ENCODE data around the gene RNF208.

Gene RNF208

DNA sequence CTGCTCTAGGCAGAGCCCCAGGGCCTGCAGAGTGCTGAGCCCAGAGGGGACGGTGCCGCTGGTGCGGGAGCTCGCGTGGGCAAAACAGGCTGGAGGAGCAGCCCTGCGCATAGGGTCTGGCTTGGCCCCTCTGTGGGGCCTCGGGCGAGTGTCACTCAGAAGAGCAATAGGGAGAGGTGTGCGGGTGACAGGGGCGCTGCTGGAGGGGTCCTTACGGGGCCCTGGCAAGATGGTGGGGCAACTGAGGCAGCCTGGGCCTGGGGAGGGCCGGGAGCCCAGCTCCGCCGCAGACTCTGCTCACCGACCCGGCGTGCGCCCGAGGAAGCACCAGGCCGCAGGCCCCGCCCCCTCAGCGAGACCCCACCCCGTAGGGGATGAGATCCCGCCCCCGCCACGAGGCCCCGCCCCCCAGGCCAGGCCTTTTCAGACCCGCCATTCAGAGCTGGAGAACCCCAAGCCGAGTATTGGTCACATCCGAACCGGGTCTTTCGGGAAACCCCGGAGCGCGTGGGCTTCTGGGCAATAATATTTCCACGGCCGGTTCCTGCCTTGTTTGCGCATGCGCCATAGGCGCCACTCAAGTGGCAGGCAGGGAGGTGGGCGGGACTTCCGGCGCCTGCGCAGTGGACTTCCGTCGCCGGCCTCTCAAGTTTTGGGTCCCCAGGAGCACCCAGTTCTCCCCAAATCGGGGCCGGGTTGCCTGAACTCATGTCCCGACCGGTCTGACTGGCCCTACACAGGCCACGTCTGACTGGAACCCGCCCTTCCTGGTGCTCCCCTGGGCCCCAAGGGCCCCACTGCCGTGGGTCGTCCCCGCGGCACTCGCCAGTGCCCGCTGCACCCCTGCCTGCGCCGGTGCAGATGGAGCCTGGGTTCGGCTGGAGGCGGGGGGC lies 1.3 kb upstream of the RNF208 start:
- no peaks in the 10 kb centered on the region for H3K9me3 ChIP-seq (ENCODE audit: control insufficient read depth, insufficient read depth, low read length)
- H3K4me1 ChIP-seq (ENCODE audit: control insufficient read depth, low read length): peaks cover 35% of the 10 kb centered on the region
- H3K27ac ChIP-seq (ENCODE audit: low read depth, low read length): peak overlapping the region; percentile 68
- no peak for TF ChIP-seq EZH2phosphoT487 (IDR thresholded peaks at IDR 0.05; ENCODE audit: borderline replicate concordance, low read length)
- TF ChIP-seq, protein P1, sequence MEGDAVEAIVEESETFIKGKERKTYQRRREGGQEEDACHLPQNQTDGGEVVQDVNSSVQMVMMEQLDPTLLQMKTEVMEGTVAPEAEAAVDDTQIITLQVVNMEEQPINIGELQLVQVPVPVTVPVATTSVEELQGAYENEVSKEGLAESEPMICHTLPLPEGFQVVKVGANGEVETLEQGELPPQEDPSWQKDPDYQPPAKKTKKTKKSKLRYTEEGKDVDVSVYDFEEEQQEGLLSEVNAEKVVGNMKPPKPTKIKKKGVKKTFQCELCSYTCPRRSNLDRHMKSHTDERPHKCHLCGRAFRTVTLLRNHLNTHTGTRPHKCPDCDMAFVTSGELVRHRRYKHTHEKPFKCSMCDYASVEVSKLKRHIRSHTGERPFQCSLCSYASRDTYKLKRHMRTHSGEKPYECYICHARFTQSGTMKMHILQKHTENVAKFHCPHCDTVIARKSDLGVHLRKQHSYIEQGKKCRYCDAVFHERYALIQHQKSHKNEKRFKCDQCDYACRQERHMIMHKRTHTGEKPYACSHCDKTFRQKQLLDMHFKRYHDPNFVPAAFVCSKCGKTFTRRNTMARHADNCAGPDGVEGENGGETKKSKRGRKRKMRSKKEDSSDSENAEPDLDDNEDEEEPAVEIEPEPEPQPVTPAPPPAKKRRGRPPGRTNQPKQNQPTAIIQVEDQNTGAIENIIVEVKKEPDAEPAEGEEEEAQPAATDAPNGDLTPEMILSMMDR (IDR thresholded peaks at IDR 0.05; ENCODE audit: low read depth, low read length, poor library complexity, severe bottlenecking): no peak
- H3K27me3 ChIP-seq (ENCODE audit: control insufficient read depth, low read length): no peaks in the 10 kb centered on the region
- H4K20me1 ChIP-seq (ENCODE audit: control insufficient read depth, insufficient read depth, low read depth, low read length): no peaks in the 10 kb centered on the region
- H3K4me2 ChIP-seq (ENCODE audit: low read length): peak overlapping the region; percentile 99
- peaks cover 6% of the 10 kb centered on the region for H3F3A ChIP-seq (ENCODE audit: control insufficient read depth, insufficient read depth)
- H3K9me2 ChIP-seq (replicated peaks; ENCODE audit: control insufficient read depth, low read length): no peaks in the 10 kb centered on the region
- no peaks in the 10 kb centered on the region; the same call in 1 of the 2 replicates for H3K36me3 ChIP-seq (ENCODE audit: control insufficient read depth, low read length)
- peak overlapping the region; percentile 99 for H3K4me3 ChIP-seq (ENCODE audit: low read length)
- H3K79me2 ChIP-seq (ENCODE audit: control insufficient read depth, low read length): peaks cover 5% of the 10 kb centered on the region

DNA sequence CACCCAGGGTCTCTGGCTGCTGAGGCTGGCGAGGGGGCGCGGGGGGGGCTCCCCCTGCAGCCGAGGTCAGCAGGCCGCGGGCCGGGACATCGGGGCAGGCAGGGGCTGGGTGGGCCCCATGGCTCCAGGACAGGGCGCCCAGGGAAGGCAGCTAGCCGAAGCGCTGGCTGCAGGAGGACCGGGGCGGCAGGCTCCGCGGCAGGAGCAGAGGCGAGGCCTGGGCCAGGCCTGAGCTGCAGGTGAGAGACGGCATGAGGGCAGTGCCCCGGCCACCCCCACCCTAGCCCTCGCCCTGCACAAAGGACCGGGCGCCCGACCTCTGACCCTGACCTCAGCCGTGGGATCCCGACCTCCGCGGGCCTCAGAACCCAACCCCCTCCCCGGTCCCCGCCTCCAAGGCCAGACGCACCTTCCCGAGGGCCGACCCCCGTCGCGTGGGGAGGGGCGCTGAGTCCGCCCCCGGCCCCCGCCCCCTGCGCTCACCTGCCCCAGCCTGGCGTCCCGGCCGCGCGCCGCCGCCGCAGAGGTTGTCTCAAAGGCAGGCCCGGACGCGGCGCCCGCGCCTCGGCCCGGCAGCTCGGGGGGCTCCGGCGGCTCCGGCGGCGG lies 431 bp downstream of the RNF208 start:
- no peaks in the 10 kb centered on the region for H4K20me1 ChIP-seq (ENCODE audit: control insufficient read depth, insufficient read depth, low read depth, low read length)
- H3K79me2 ChIP-seq (ENCODE audit: control insufficient read depth, low read length): peaks cover 5% of the 10 kb centered on the region
- TF ChIP-seq, protein P1 (IDR thresholded peaks at IDR 0.05; ENCODE audit: low read depth, low read length, poor library complexity, severe bottlenecking): no peak
- TF ChIP-seq EZH2phosphoT487 (IDR thresholded peaks at IDR 0.05; ENCODE audit: borderline replicate concordance, low read length): no peak
- H3K4me1 ChIP-seq (ENCODE audit: control insufficient read depth, low read length): peaks cover 27% of the 10 kb centered on the region
- no peak overlapping the region for H3K27ac ChIP-seq (ENCODE audit: low read depth, low read length)
- no peaks in the 10 kb centered on the region for H3K9me3 ChIP-seq (ENCODE audit: control insufficient read depth, insufficient read depth, low read length)
- H3K4me3 ChIP-seq (ENCODE audit: low read length): peak overlapping the region; percentile 65
- H3K27me3 ChIP-seq (ENCODE audit: control insufficient read depth, low read length): no peaks in the 10 kb centered on the region
- H3F3A ChIP-seq (ENCODE audit: control insufficient read depth, insufficient read depth): peaks cover 6% of the 10 kb centered on the region
- H3K9me2 ChIP-seq (replicated peaks; ENCODE audit: control insufficient read depth, low read length): no peaks in the 10 kb centered on the region
- peaks cover 6% of the 10 kb centered on the region for H3K36me3 ChIP-seq (ENCODE audit: control insufficient read depth, low read length)
- H3K4me2 ChIP-seq (ENCODE audit: low read length): peak overlapping the region; percentile 55

DNA sequence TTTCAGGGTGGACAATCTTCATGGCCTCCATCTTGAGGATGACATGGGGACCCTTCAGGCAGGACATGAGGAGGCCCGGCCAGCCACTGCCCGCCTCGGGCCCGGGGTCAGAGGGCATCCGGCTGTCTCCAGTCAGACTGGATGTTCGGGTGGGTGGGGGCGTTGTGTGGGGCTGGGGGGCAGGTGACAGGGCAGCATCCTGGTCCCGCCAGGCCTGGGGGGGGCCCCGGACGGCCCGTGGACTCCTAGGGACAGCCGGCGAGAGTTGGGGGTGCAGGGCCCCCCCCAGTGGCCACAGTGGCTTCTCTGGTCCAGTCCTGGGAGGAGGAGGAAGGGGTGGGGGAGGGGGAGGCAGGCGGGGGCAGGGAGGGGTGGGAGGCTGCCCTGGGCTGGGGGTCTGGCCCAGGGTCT lies 940 bp downstream of the RNF208 start:
- Histone ChIP-seq H3K27me3 (ENCODE audit: control insufficient read depth, low read length) (no peaks in the 10 kb centered on the region), H4K20me1 (ENCODE audit: control insufficient read depth, insufficient read depth, low read depth, low read length) (no peaks in the 10 kb centered on the region), H3K9me2 (replicated peaks; ENCODE audit: control insufficient read depth, low read length) (no peaks in the 10 kb centered on the region), H3K9me3 (ENCODE audit: control insufficient read depth, insufficient read depth, low read length) (no peaks in the 10 kb centered on the region), H3K4me2 (ENCODE audit: low read length) (no peak overlapping the region), H3K79me2 (ENCODE audit: control insufficient read depth, low read length) (peaks cover 5% of the 10 kb centered on the region), H3K36me3 (ENCODE audit: control insufficient read depth, low read length) (peaks cover 11% of the 10 kb centered on the region), H3F3A (ENCODE audit: control insufficient read depth, insufficient read depth) (peaks cover 6% of the 10 kb centered on the region), H3K4me1 (ENCODE audit: control insufficient read depth, low read length) (peaks cover 27% of the 10 kb centered on the region), H3K27ac (ENCODE audit: low read depth, low read length) (no peak overlapping the region), H3K4me3 (ENCODE audit: low read length) (no peak overlapping the region)
- TF ChIP-seq, protein P1 (IDR thresholded peaks at IDR 0.05; ENCODE audit: low read depth, low read length, poor library complexity, severe bottlenecking): no peak
- TF ChIP-seq EZH2phosphoT487 (IDR thresholded peaks at IDR 0.05; ENCODE audit: borderline replicate concordance, low read length): no peak

Data from DOHH2 (cell line).